Measurements from ENCODE around the gene USP17L21. TPM values are rescaled to one million over a fixed set of nuclear protein-coding genes. Genes with fewer than 3 reads are reported as not detected.

The USP17L21 gene, protein sequence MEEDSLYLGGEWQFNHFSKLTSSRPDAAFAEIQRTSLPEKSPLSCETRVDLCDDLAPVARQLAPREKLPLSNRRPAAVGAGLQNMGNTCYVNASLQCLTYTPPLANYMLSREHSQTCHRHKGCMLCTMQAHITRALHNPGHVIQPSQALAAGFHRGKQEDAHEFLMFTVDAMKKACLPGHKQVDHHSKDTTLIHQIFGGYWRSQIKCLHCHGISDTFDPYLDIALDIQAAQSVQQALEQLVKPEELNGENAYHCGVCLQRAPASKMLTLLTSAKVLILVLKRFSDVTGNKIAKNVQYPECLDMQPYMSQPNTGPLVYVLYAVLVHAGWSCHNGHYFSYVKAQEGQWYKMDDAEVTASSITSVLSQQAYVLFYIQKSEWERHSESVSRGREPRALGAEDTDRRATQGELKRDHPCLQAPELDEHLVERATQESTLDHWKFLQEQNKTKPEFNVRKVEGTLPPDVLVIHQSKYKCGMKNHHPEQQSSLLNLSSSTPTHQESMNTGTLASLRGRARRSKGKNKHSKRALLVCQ
- not detected in 5 replicates for total RNA-seq (2022; extraction: Qiagen RNA extraction; ENCODE audit: low read depth)

GRCh38 chr4:9262572-9262971, at the start of gene USP17L21:
USP17L21 (plus strand) TSS chr4:9262872; CDS start chr4:9262872, 0 bp downstream.

DNA sequence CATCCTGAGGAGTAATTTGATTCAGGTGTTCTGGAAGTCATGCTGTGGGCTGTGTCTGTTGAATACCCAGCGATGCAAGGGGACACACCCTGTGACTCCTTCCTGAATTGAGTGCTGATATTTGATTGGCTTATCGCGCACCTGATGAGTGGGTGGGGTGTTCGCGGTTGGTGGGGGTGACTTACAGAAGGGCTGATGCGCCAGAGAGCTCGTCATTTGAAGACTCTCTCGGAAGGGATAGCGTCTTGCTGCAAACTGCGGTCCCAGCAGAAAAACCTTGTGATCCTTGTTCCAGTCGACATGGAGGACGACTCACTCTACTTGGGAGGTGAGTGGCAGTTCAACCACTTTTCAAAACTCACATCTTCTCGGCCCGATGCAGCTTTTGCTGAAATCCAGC, 47.6 kb upstream of the USP17L21 start, which contains the start of gene USP17L11:
USP17L11 (plus strand) TSS at position 301 of the 400 bp plus-strand sequence; CDS start at position 301, 0 bp downstream.

GRCh38 chr4:9219852-9220251, 42.8 kb upstream of the USP17L21 start, which contains the start of gene USP17L12:
USP17L12 (plus strand) TSS chr4:9220152; CDS start chr4:9220152, 0 bp downstream.

DNA sequence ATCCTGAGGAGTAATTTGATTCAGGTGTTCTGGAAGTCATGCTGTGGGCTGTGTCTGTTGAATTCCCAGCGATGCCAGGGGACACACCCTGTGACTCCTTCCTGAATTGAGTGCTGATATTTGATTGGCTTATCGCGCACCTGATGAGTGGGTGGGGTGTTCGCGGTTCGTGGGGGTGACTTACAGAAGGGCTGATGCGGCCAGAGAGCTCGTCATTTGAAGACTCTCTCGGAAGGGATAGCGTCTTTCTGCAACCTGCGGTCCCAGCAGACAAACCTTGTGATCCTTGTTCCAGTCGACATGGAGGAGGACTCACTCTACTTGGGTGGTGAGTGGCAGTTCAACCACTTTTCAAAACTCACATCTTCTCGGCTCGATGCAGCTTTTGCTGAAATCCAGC, 38.1 kb upstream of the USP17L21 start, which contains the start of gene USP17L13:
USP17L13 (plus strand) TSS at position 301 of the 400 bp plus-strand sequence; CDS start at position 301, 0 bp downstream.

DNA sequence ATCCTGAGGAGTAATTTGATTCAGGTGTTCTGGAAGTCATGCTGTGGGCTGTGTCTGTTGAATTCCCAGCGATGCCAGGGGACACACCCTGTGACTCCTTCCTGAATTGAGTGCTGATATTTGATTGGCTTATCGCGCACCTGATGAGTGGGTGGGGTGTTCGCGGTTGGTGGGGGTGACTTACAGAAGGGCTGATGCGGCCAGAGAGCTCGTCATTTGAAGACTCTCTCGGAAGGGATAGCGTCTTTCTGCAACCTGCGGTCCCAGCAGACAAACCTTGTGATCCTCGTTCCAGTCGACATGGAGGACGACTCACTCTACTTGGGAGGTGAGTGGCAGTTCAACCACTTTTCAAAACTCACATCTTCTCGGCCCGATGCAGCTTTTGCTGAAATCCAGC, 28.6 kb upstream of the USP17L21 start, which contains the start of gene USP17L15:
USP17L15 (plus strand) TSS at position 301 of the 400 bp plus-strand sequence; CDS start at position 301, 0 bp downstream.

DNA sequence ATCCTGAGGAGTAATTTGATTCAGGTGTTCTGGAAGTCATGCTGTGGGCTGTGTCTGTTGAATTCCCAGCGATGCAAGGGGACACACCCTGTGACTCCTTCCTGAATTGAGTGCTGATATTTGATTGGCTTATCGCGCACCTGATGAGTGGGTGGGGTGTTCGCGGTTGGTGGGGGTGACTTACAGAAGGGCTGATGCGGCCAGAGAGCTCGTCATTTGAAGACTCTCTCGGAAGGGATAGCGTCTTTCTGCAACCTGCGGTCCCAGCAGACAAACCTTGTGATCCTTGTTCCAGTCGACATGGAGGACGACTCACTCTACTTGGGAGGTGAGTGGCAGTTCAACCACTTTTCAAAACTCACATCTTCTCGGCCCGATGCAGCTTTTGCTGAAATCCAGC, 19.1 kb upstream of the USP17L21 start, which contains the start of gene USP17L17:
USP17L17 (plus strand) TSS at position 301 of the 400 bp plus-strand sequence; CDS start at position 301, 0 bp downstream.

DNA sequence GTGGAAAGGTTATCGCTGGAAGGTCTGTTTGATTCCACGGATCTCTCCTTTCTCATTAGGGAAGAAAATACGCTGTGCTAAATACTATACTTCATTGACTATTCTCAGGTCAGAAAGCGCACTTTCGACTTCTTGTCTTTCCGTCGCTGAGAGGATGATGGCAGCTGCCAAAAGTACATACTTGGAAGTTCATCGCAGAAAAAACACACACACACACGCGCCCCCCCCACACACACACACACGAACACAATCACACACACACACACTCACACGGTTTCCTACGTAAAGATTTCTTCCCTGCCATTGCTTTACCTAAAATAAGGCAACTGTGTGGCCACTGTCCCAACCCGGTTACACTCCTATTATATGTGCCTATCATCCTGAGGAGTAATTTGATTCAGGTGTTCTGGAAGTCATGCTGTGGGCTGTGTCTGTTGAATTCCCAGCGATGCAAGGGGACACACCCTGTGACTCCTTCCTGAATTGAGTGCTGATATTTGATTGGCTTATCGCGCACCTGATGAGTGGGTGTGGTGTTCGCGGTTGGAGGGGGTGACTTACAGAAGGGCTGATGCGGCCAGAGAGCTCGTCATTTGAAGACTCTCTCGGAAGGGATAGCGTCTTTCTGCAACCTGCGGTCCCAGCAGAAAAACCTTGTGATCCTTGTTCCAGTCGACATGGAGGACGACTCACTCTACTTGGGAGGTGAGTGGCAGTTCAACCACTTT, 14.6 kb upstream of the USP17L21 start, which contains the start of gene USP17L18:
USP17L18 (plus strand) TSS at position 678 of the 728 bp plus-strand sequence; CDS start at position 678, 0 bp downstream.

GRCh38 chr4:9253078-9253477, 9.6 kb upstream of the USP17L21 start, which contains the start of gene USP17L19:
USP17L19 (plus strand) TSS chr4:9253378; CDS start chr4:9253378, 0 bp downstream.

GRCh38 chr4:9257824-9258223, 4.8 kb upstream of the USP17L21 start, which contains the start of gene USP17L20:
USP17L20 (plus strand) TSS chr4:9258124; CDS start chr4:9258124, 0 bp downstream.

DNA sequence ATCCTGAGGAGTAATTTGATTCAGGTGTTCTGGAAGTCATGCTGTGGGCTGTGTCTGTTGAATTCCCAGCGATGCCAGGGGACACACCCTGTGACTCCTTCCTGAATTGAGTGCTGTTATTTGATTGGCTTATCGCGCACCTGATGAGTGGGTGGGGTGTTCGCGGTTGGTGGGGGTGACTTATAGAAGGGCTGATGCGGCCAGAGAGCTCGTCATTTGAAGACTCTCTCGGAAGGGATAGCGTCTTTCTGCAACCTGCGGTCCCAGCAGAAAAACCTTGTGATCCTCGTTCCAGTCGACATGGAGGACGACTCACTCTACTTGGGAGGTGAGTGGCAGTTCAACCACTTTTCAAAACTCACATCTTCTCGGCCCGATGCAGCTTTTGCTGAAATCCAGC, 4.6 kb downstream of the USP17L21 start, which contains the start of gene USP17L22:
USP17L22 (plus strand) TSS at position 301 of the 400 bp plus-strand sequence; CDS start at position 301, 0 bp downstream.

Other genes with a start within 250 kb of the USP17L21 start
- gene FAM90A26, start 92.5 kb upstream of the USP17L21 start, total RNA-seq (2022; extraction: Qiagen RNA extraction; ENCODE audit: low read depth) = not detected in 5 replicates
- not detected in 5 replicates for gene USP17L10, start 52.2 kb upstream of the USP17L21 start, total RNA-seq (2022; extraction: Qiagen RNA extraction; ENCODE audit: low read depth)
- not detected in 5 replicates for gene USP17L11, start 47.5 kb upstream of the USP17L21 start, total RNA-seq (2022; extraction: Qiagen RNA extraction; ENCODE audit: low read depth)
- not detected in 5 replicates for gene USP17L12, start 42.7 kb upstream of the USP17L21 start, total RNA-seq (2022; extraction: Qiagen RNA extraction; ENCODE audit: low read depth)
- gene USP17L13, start 38.0 kb upstream of the USP17L21 start, total RNA-seq (2022; extraction: Qiagen RNA extraction; ENCODE audit: low read depth) = not detected in 5 replicates
- gene USP17L15, start 28.5 kb upstream of the USP17L21 start, total RNA-seq (2022; extraction: Qiagen RNA extraction; ENCODE audit: low read depth) = not detected in 5 replicates
- not detected in 5 replicates for gene USP17L17, start 19.0 kb upstream of the USP17L21 start, total RNA-seq (2022; extraction: Qiagen RNA extraction; ENCODE audit: low read depth)
- not detected in 5 replicates for gene USP17L18, start 14.2 kb upstream of the USP17L21 start, total RNA-seq (2022; extraction: Qiagen RNA extraction; ENCODE audit: low read depth)
- not detected in 5 replicates for gene USP17L19, start 9.5 kb upstream of the USP17L21 start, total RNA-seq (2022; extraction: Qiagen RNA extraction; ENCODE audit: low read depth)
- not detected in 5 replicates for gene USP17L20, start 4.7 kb upstream of the USP17L21 start, total RNA-seq (2022; extraction: Qiagen RNA extraction; ENCODE audit: low read depth)
- gene USP17L22, start 4.7 kb downstream of the USP17L21 start, total RNA-seq (2022; extraction: Qiagen RNA extraction; ENCODE audit: low read depth) = not detected in 5 replicates
- not detected in 5 replicates for gene USP17L24, start 62.3 kb downstream of the USP17L21 start, total RNA-seq (2022; extraction: Qiagen RNA extraction; ENCODE audit: low read depth)
- gene USP17L25, start 67.0 kb downstream of the USP17L21 start, total RNA-seq (2022; extraction: Qiagen RNA extraction; ENCODE audit: low read depth) = not detected in 5 replicates
- not detected in 5 replicates for gene USP17L26, start 71.8 kb downstream of the USP17L21 start, total RNA-seq (2022; extraction: Qiagen RNA extraction; ENCODE audit: low read depth)
- not detected in 5 replicates for gene USP17L5, start 76.5 kb downstream of the USP17L21 start, total RNA-seq (2022; extraction: Qiagen RNA extraction; ENCODE audit: low read depth)
- not detected in 5 replicates for gene USP17L27, start 81.3 kb downstream of the USP17L21 start, total RNA-seq (2022; extraction: Qiagen RNA extraction; ENCODE audit: low read depth)
- gene USP17L28, start 86.0 kb downstream of the USP17L21 start, total RNA-seq (2022; extraction: Qiagen RNA extraction; ENCODE audit: low read depth) = not detected in 5 replicates
- not detected in 5 replicates for gene USP17L29, start 90.8 kb downstream of the USP17L21 start, total RNA-seq (2022; extraction: Qiagen RNA extraction; ENCODE audit: low read depth)
- not detected in 5 replicates for gene USP17L30, start 100.3 kb downstream of the USP17L21 start, total RNA-seq (2022; extraction: Qiagen RNA extraction; ENCODE audit: low read depth)
- not detected in 5 replicates for gene DEFB131A, start 181.5 kb downstream of the USP17L21 start, total RNA-seq (2022; extraction: Qiagen RNA extraction; ENCODE audit: low read depth)